ENCODE results near the gene SPATA7.
A peak's percentile ranks its signal among the peaks of the same experiment; 100 is the strongest.

DNA sequence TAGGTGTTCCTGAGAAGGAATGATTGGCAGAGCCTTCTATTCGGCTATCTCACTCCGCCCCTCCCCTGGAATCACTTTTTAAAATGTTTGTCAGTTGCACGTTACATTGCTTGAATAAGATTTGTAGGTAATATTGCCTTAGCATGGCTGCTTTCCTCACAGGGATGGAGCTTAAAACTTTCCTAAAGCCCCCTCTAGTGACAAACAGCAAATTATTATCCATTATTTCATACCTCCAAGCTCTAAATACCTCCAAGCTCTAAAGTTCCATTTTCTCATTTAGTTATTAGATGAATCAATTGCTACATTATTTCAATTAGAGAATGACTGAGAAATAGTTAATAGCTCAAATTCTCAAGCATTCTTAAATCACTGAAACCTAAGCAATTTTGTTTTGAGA lies 5.1 kb upstream of the SPATA7 start:
- TF ChIP-seq, protein P1, sequence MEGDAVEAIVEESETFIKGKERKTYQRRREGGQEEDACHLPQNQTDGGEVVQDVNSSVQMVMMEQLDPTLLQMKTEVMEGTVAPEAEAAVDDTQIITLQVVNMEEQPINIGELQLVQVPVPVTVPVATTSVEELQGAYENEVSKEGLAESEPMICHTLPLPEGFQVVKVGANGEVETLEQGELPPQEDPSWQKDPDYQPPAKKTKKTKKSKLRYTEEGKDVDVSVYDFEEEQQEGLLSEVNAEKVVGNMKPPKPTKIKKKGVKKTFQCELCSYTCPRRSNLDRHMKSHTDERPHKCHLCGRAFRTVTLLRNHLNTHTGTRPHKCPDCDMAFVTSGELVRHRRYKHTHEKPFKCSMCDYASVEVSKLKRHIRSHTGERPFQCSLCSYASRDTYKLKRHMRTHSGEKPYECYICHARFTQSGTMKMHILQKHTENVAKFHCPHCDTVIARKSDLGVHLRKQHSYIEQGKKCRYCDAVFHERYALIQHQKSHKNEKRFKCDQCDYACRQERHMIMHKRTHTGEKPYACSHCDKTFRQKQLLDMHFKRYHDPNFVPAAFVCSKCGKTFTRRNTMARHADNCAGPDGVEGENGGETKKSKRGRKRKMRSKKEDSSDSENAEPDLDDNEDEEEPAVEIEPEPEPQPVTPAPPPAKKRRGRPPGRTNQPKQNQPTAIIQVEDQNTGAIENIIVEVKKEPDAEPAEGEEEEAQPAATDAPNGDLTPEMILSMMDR (conservative IDR thresholded peaks at IDR 0.05; ENCODE audit: low read depth, low read length): peak; percentile 32; the same call in 1 of the 2 replicates
- no peak for TF ChIP-seq POLR2A (IDR thresholded peaks at IDR 0.05; ENCODE audit: low read depth, low read length)
- TF ChIP-seq RCOR1 (IDR thresholded peaks at IDR 0.05; ENCODE audit: insufficient replicate concordance, low read length): no peak
- TF ChIP-seq CHD1 (IDR thresholded peaks at IDR 0.05; ENCODE audit: low read depth, low read length): no peak
